ENCODE data around the gene OR12D1. TPM values are rescaled to one million over a fixed set of nuclear protein-coding genes. Genes with fewer than 3 reads are reported as not detected.

The OR12D1 gene
- polyA plus RNA-seq, 1 donor from 2014 or later: not detected

DNA sequence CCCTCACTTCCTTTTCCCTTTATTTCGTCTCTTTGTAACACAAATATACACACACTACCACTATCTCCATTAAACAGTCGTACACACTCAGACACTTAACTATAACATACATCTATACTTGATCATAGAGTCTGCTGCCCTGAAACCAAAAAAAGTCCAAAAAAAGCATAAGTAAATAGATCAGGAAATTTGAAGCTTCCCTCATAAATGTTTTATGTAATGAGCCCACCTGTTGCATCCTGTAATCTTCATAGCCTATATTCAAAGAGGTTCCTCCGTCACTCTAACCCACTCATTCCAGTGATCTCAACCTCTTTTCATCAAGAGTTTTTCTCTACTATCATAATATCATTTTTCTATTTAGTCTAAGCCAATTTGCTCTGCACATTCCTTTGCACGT lies 26.2 kb upstream of the OR12D1 start:
- no peak overlapping the region for H3K27ac ChIP-seq (ENCODE audit: low read length)
- no peak overlapping the region for H3K4me3 ChIP-seq (ENCODE audit: low read length)
- TF ChIP-seq POLR2AphosphoS5 (IDR thresholded peaks at IDR 0.05) (no peak), MXI1 (conservative IDR thresholded peaks at IDR 0.05; ENCODE audit: poor library complexity, severe bottlenecking) (no peak), RAD21 (conservative IDR thresholded peaks at IDR 0.05) (no peak), CTCF (IDR thresholded peaks at IDR 0.05; ENCODE audit: poor library complexity, severe bottlenecking) (no peak), EP300 (conservative IDR thresholded peaks at IDR 0.05; ENCODE audit: poor library complexity, severe bottlenecking) (no peak)

DNA sequence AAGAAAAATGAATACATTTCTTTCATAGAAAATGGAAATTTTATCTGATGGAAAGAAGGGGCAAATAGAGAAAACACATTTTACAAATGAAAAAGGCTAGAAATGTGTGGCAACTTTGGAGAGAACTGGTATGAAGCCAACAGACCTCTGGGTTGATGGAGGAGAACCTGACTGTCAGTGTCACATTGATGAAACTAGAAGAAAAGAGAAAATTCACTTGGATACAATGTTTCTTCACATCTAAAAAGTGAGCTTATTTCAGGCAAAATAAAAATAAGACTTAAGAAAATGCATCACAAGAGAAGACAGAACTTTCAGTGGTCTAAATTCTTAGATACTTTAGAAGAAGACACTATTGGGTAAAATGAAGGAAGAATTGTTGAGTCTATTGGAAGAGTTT lies 19.4 kb upstream of the OR12D1 start, which contains the start of gene OR12D2:
OR12D2 (plus strand) TSS at position 301 of the 400 bp plus-strand sequence. CDS start 1,069 bp downstream, outside the sequence.
- H3K9me2 ChIP-seq (ENCODE audit: insufficient read depth, low read length): no peaks in the 10 kb centered on the region
- H3F3A ChIP-seq (ENCODE audit: insufficient read depth, low read length, poor library complexity, severe bottlenecking): no peaks in the 10 kb centered on the region
- H3K79me2 ChIP-seq (replicated peaks; ENCODE audit: insufficient read depth, low read length): no peaks in the 10 kb centered on the region
- H3K4me2 ChIP-seq (ENCODE audit: low read length): no peak within 1 kb of the TSS
- no peak for TF ChIP-seq EZH2 (IDR thresholded peaks at IDR 0.05; ENCODE audit: borderline replicate concordance, insufficient read depth, low read length, poor library complexity, severe bottlenecking)
- TF ChIP-seq, protein P1, sequence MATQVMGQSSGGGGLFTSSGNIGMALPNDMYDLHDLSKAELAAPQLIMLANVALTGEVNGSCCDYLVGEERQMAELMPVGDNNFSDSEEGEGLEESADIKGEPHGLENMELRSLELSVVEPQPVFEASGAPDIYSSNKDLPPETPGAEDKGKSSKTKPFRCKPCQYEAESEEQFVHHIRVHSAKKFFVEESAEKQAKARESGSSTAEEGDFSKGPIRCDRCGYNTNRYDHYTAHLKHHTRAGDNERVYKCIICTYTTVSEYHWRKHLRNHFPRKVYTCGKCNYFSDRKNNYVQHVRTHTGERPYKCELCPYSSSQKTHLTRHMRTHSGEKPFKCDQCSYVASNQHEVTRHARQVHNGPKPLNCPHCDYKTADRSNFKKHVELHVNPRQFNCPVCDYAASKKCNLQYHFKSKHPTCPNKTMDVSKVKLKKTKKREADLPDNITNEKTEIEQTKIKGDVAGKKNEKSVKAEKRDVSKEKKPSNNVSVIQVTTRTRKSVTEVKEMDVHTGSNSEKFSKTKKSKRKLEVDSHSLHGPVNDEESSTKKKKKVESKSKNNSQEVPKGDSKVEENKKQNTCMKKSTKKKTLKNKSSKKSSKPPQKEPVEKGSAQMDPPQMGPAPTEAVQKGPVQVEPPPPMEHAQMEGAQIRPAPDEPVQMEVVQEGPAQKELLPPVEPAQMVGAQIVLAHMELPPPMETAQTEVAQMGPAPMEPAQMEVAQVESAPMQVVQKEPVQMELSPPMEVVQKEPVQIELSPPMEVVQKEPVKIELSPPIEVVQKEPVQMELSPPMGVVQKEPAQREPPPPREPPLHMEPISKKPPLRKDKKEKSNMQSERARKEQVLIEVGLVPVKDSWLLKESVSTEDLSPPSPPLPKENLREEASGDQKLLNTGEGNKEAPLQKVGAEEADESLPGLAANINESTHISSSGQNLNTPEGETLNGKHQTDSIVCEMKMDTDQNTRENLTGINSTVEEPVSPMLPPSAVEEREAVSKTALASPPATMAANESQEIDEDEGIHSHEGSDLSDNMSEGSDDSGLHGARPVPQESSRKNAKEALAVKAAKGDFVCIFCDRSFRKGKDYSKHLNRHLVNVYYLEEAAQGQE (IDR thresholded peaks at IDR 0.05; ENCODE audit: borderline replicate concordance): no peak
- no peak for TF ChIP-seq POLR2AphosphoS5 (IDR thresholded peaks at IDR 0.05)
- no peak for TF ChIP-seq SMC3 (conservative IDR thresholded peaks at IDR 0.05; ENCODE audit: poor library complexity)
- no peak for TF ChIP-seq EP300 (conservative IDR thresholded peaks at IDR 0.05; ENCODE audit: poor library complexity, severe bottlenecking)
- no peak for TF ChIP-seq RAD21 (conservative IDR thresholded peaks at IDR 0.05)
- no peak for TF ChIP-seq TAF1 (IDR thresholded peaks at IDR 0.05; ENCODE audit: low read depth)
- TF ChIP-seq CTCF (IDR thresholded peaks at IDR 0.05; ENCODE audit: poor library complexity, severe bottlenecking): no peak
- no peak for TF ChIP-seq MXI1 (conservative IDR thresholded peaks at IDR 0.05; ENCODE audit: poor library complexity, severe bottlenecking)
- no peak within 1 kb of the TSS for H3K4me3 ChIP-seq (ENCODE audit: low read length)
- no peak within 1 kb of the TSS for H3K9ac ChIP-seq (ENCODE audit: low read length)
- no peaks in the 10 kb centered on the region for H3K27me3 ChIP-seq (ENCODE audit: insufficient read depth, low read depth, low read length)
- H2AFZ ChIP-seq (ENCODE audit: low read depth, low read length): no peak within 1 kb of the TSS
- no peaks in the 10 kb centered on the region for H4K20me1 ChIP-seq (ENCODE audit: insufficient read depth)
- H3K36me3 ChIP-seq (ENCODE audit: insufficient read depth, low read length): no peaks in the 10 kb centered on the region
- no peak within 1 kb of the TSS for H3K27ac ChIP-seq (ENCODE audit: low read length)
- no peaks in the 10 kb centered on the region for H3K9me3 ChIP-seq (ENCODE audit: low read length)

More for the DNA sequence above, 26.2 kb upstream of the OR12D1 start:
- Histone ChIP-seq H2AFZ (ENCODE audit: low read depth, low read length) (no peak overlapping the region), H3K9me2 (ENCODE audit: insufficient read depth, low read length) (no peaks in the 10 kb centered on the region), H3K9ac (ENCODE audit: low read length) (no peak overlapping the region), H3K9me3 (ENCODE audit: low read length) (no peaks in the 10 kb centered on the region), H3K79me2 (replicated peaks; ENCODE audit: insufficient read depth, low read length) (no peaks in the 10 kb centered on the region), H3F3A (ENCODE audit: insufficient read depth, low read length, poor library complexity, severe bottlenecking) (no peaks in the 10 kb centered on the region), H3K4me2 (ENCODE audit: low read length) (no peak overlapping the region), H3K36me3 (ENCODE audit: insufficient read depth, low read length) (no peaks in the 10 kb centered on the region), H3K27me3 (ENCODE audit: insufficient read depth, low read depth, low read length) (no peaks in the 10 kb centered on the region), H4K20me1 (ENCODE audit: insufficient read depth) (no peaks in the 10 kb centered on the region)
